8988T (cell line): ENCODE measurements around the gene IGF1R.

Source experiments
- DNase-seq: peaks from one replicate; pipeline ENCODE4 v3.0.0; 2011

Gene IGF1R

GRCh38 chr15:98896802-98897732 lies 248.7 kb downstream of the IGF1R start:
- DNase-seq: peak; percentile 21

- DNase-seq: no peak
Measured at GRCh38 chr15:98898122-98898521, 249.8 kb downstream of the IGF1R start.

GRCh38 chr15:98899272-98900021 lies 251.1 kb downstream of the IGF1R start:
- no peak for DNase-seq

- no peak for DNase-seq
Measured at GRCh38 chr15:98900356-98900755, 252.0 kb downstream of the IGF1R start.

GRCh38 chr15:98901434-98902072 lies 253.2 kb downstream of the IGF1R start:
- DNase-seq: no peak

GRCh38 chr15:98902931-98903330 lies 254.6 kb downstream of the IGF1R start:
- no peak for DNase-seq

GRCh38 chr15:98903377-98904018 lies 255.2 kb downstream of the IGF1R start:
- DNase-seq: no peak

GRCh38 chr15:98904544-98904943 lies 256.2 kb downstream of the IGF1R start:
- no peak for DNase-seq

- DNase-seq: peak; percentile 28
Measured at GRCh38 chr15:98905963-98906711, 257.8 kb downstream of the IGF1R start.

- no peak for DNase-seq
Measured at GRCh38 chr15:98906712-98907083, 258.4 kb downstream of the IGF1R start.

GRCh38 chr15:98907927-98908471 lies 259.7 kb downstream of the IGF1R start:
- DNase-seq: no peak

- no peak for DNase-seq
Measured at GRCh38 chr15:98909968-98910885, 261.9 kb downstream of the IGF1R start.

- DNase-seq: no peak
Measured at GRCh38 chr15:98914626-98915025, 266.3 kb downstream of the IGF1R start.

- no peak for DNase-seq
Measured at GRCh38 chr15:98916826-98917225, 268.5 kb downstream of the IGF1R start.

- DNase-seq: no peak
Measured at GRCh38 chr15:98917417-98917816, 269.1 kb downstream of the IGF1R start.

- no peak for DNase-seq
Measured at GRCh38 chr15:98920091-98920880, 271.9 kb downstream of the IGF1R start.

- no peak for DNase-seq
Measured at GRCh38 chr15:98923171-98923570, 274.8 kb downstream of the IGF1R start.

GRCh38 chr15:98923579-98923978 lies 275.2 kb downstream of the IGF1R start:
- no peak for DNase-seq

- no peak for DNase-seq
Measured at GRCh38 chr15:98924401-98925049, 276.2 kb downstream of the IGF1R start.
